ENCODE results near the gene PEX6. TPM values are rescaled to one million over a fixed set of nuclear protein-coding genes. Genes with fewer than 3 reads are reported as not detected.

Gene PEX6, protein sequence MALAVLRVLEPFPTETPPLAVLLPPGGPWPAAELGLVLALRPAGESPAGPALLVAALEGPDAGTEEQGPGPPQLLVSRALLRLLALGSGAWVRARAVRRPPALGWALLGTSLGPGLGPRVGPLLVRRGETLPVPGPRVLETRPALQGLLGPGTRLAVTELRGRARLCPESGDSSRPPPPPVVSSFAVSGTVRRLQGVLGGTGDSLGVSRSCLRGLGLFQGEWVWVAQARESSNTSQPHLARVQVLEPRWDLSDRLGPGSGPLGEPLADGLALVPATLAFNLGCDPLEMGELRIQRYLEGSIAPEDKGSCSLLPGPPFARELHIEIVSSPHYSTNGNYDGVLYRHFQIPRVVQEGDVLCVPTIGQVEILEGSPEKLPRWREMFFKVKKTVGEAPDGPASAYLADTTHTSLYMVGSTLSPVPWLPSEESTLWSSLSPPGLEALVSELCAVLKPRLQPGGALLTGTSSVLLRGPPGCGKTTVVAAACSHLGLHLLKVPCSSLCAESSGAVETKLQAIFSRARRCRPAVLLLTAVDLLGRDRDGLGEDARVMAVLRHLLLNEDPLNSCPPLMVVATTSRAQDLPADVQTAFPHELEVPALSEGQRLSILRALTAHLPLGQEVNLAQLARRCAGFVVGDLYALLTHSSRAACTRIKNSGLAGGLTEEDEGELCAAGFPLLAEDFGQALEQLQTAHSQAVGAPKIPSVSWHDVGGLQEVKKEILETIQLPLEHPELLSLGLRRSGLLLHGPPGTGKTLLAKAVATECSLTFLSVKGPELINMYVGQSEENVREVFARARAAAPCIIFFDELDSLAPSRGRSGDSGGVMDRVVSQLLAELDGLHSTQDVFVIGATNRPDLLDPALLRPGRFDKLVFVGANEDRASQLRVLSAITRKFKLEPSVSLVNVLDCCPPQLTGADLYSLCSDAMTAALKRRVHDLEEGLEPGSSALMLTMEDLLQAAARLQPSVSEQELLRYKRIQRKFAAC
- total RNA-seq (10 to 100 TPM; 11.7 to 16.1 TPM), polyA plus RNA-seq (10 to 100 TPM; 13.8 to 22.0 TPM)
- long read RNA-seq, donor 1, partial matches to known transcripts: 11 of 15 reads
- long read RNA-seq, donor 1, other reads (novel, unspliced or antisense): 4 of 15 reads
- long read RNA-seq, donor 2, transcript PEX6-202 (17 exons, 3,478 nt): major isoform, 8 of 19 reads
- long read RNA-seq, donor 2, partial matches to known transcripts: 3 of 19 reads
- long read RNA-seq, donor 2, other reads (novel, unspliced or antisense): 8 of 19 reads

DNA sequence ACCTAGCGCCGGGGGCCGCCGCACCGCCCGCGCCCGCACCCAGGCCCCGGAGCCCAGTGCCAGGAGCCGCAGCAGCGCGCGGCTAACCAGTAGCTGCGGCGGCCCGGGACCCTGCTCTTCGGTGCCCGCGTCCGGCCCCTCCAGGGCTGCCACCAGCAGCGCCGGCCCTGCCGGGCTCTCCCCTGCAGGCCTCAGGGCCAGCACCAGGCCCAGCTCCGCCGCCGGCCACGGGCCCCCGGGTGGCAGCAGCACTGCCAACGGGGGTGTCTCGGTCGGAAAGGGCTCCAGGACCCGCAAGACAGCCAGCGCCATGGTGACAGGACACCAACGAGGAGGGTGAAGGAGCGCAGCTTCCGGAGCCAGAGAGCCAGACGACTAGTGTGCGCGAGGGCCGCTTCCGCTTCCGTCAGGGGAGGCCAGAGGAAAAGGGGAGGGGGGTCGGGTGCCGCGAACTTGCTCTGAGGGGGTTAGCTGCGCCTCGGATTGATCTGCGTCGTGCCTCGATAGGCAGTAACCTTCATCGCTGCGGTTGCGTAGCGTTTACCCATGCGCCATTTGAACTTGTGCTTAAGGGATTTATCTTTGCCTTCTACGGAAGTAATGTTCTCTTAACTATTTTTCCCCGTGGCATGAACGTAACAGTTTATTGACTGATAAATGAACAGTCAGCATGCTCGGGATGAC is at the start of gene PEX6:
Gene PEX6, minus strand, starts transcription at position 343 of the 684 bp plus-strand sequence. Its CDS starts 31 bp downstream, at position 312.
- H3K4me3 ChIP-seq (ENCODE audit: low read length in 2 of 2): peak within 1 kb of the TSS; percentile 66 to 80
- intact Hi-C loops (cut with DNase I): loop anchor here in 1 of 2 donors (5.0 kb wide), 2 partner anchors 33 to 47 kb away; partner anchors contain the start of genes KLHDC3 and MEA1
- H3K9me3 ChIP-seq (ENCODE audit: control insufficient read depth, low read length): no peaks in the 10 kb centered on the region
- no peaks in the 10 kb centered on the region for H3K4me1 ChIP-seq (ENCODE audit: control insufficient read depth in 1 of 2, insufficient read depth in 2 of 2, low read length in 2 of 2)
- H3K27me3 ChIP-seq (ENCODE audit: control insufficient read depth in 1 of 2, insufficient read depth in 2 of 2, low read length in 1 of 2): no peaks in the 10 kb centered on the region
- 0 to 1% methylated on average over 45 to 59 of the region's 59 CpGs for WGBS, 2 donors
- H3K36me3 ChIP-seq (ENCODE audit: control insufficient read depth in 1 of 2, insufficient read depth in 2 of 2, low read length in 1 of 2): no peaks in the 10 kb centered on the region
- ATAC-seq (ENCODE audit: low FRiP score): peak; percentile 94
- DNase-seq: peak; percentile 95 to 97
- H3K27ac ChIP-seq (ENCODE audit: low read depth in 1 of 2, low read length in 2 of 2): peak within 1 kb of the TSS; percentile 72 to 83

DNA sequence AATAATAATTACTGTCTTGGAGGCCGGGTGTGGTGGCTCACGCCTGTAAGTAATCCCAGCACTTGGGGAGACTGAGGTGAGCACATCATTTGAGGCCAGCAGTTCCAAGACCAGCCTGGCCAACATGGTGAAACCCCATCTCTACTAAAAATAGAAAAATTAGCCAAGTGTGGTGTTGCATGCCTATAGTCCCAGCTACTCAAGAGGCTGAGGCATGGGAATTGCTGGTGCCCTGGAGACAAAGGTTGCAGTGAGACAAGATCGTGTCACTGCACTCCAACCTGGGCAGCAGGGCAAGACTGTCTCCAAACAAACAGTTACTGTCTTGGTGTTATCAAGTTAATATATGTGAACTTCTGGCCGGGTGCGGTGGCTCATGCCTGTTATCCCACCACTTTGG is 47.4 kb upstream of the PEX6 start:
- intact Hi-C loops (cut with DNase I): no loop called here
- Histone ChIP-seq H3K27ac (ENCODE audit: low read depth in 1 of 2, low read length in 2 of 2) (no peak overlapping the region), H3K9me3 (ENCODE audit: control insufficient read depth, low read length) (no peaks in the 10 kb centered on the region), H3K27me3 (ENCODE audit: control insufficient read depth in 1 of 2, insufficient read depth in 2 of 2, low read length in 1 of 2) (no peaks in the 10 kb centered on the region), H3K36me3 (ENCODE audit: control insufficient read depth in 1 of 2, insufficient read depth in 2 of 2, low read length in 1 of 2) (peaks cover 11 to 13% of the 10 kb centered on the region in 2 donors), H3K4me1 (ENCODE audit: control insufficient read depth in 1 of 2, insufficient read depth in 2 of 2, low read length in 2 of 2) (no peaks in the 10 kb centered on the region), H3K4me3 (ENCODE audit: low read length in 2 of 2) (no peak overlapping the region)
- 92% methylated on average over 5 of the region's 5 CpGs for WGBS, 2 donors
- no peak for DNase-seq
- no peak for ATAC-seq (ENCODE audit: low FRiP score)

DNA sequence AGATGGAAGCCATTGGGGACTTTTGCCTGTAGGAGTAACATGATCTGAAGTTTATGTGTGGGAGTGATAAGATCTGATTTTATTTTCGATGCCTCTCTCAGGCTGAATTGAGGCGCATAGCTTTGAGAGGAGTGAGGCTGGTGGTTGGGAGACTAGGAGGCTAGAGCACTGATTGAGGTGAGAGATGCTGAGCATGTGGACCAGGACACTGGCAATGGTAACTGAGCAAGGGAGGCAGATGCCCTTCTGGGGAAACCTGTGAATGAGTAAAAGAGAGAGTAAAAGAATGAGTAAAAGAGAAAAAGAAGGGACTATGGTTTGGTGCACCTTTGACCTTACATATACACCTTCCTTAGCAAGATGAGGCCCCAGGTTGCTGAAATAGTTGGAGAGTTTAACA is 45.5 kb upstream of the PEX6 start:
- ATAC-seq (ENCODE audit: low FRiP score) (no peak), DNase-seq (no peak)
- 90 to 93% methylated on average over 2 of the region's 2 CpGs for WGBS, 2 donors
- intact Hi-C loops (cut with DNase I): no loop called here
- Histone ChIP-seq H3K4me3 (ENCODE audit: low read length in 2 of 2) (no peak overlapping the region), H3K4me1 (ENCODE audit: control insufficient read depth in 1 of 2, insufficient read depth in 2 of 2, low read length in 2 of 2) (no peaks in the 10 kb centered on the region), H3K27ac (ENCODE audit: low read depth in 1 of 2, low read length in 2 of 2) (no peak overlapping the region), H3K36me3 (ENCODE audit: control insufficient read depth in 1 of 2, insufficient read depth in 2 of 2, low read length in 1 of 2) (peaks cover 9 to 10% of the 10 kb centered on the region in 2 donors), H3K9me3 (ENCODE audit: control insufficient read depth, low read length) (no peaks in the 10 kb centered on the region), H3K27me3 (ENCODE audit: control insufficient read depth in 1 of 2, insufficient read depth in 2 of 2, low read length in 1 of 2) (no peaks in the 10 kb centered on the region)

DNA sequence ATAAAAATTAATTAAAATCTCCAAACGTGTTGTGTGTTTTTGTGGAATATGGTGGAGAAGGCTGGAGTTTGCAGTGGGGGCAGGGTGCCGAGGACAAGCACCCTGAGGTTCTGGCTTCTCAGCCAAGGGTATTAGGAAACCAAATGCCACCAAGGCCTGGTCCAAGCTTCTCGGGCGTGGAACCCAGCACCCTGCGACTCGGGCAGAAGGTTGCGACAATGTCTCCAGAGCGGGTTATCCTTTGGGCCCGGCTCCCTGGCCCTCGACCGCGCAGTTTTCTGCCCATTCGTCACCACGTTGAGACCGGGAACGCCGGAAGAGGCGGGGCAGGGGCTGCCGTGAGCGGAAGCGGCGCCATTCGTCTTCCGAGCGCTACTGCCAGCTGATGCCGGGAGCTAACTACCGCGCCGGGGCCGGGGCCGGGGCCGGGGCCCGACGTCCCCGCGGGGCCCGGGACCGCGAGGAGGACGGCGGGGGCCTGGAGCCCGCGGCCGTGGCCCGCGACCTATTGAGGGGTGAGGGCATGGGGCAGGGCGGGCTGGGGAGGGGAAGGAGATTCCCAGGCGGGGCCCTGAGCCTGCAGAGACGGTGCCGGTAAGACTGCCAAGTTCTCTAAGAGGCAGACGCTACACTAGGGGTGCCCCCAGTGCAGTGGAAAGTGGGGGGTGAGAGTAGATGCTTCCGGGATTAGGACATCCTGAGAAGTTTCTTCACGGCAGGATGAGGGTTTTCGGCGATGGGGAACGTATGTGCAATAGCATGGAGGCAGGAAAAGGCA is 42.5 kb upstream of the PEX6 start, which contains the start of gene RRP36:
Gene RRP36, plus strand, starts transcription at position 354 of the 778 bp plus-strand sequence. Its CDS starts 32 bp downstream, at position 386.
- Histone ChIP-seq H3K9me3 (ENCODE audit: control insufficient read depth, low read length) (no peaks in the 10 kb centered on the region), H3K27ac (ENCODE audit: low read depth in 1 of 2, low read length in 2 of 2) (peak within 1 kb of the TSS; percentile 70 to 78), H3K4me3 (ENCODE audit: low read length in 2 of 2) (peak within 1 kb of the TSS; percentile 71 to 91), H3K27me3 (ENCODE audit: control insufficient read depth in 1 of 2, insufficient read depth in 2 of 2, low read length in 1 of 2) (no peaks in the 10 kb centered on the region), H3K4me1 (ENCODE audit: control insufficient read depth in 1 of 2, insufficient read depth in 2 of 2, low read length in 2 of 2) (no peaks in the 10 kb centered on the region), H3K36me3 (ENCODE audit: control insufficient read depth in 1 of 2, insufficient read depth in 2 of 2, low read length in 1 of 2) (no peaks in the 10 kb centered on the region)
- peak; percentile 91 for ATAC-seq (ENCODE audit: low FRiP score)
- WGBS, 2 donors: 1% methylated on average over 56 of the region's 56 CpGs
- peak; percentile 88 to 96 for DNase-seq
- intact Hi-C loops (cut with DNase I): no loop called here

DNA sequence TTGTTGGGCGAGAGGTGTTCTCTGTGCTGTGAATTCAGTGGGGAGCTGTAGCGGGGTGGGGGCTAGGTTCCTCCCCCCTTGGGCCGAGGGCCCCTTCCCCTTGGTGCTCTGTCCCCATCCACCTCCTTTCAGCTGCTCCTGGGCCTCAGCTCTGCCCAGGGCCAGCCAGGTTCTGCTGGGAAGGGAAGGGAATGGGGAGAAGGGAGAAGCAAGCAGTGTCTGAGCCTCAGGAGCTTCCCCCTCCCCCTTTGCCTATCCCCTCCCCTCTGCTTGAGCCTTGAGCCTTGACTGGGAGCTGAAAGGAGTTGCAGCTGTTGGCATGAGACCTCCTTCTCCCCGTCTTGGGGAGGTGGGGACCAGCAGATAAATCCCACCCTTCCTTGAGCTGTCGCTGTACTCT is 41.9 kb upstream of the PEX6 start:
- no peak for DNase-seq
- Histone ChIP-seq H3K36me3 (ENCODE audit: control insufficient read depth in 1 of 2, insufficient read depth in 2 of 2, low read length in 1 of 2) (no peaks in the 10 kb centered on the region), H3K4me1 (ENCODE audit: control insufficient read depth in 1 of 2, insufficient read depth in 2 of 2, low read length in 2 of 2) (no peaks in the 10 kb centered on the region), H3K4me3 (ENCODE audit: low read length in 2 of 2) (no peak overlapping the region), H3K9me3 (ENCODE audit: control insufficient read depth, low read length) (no peaks in the 10 kb centered on the region), H3K27ac (ENCODE audit: low read depth in 1 of 2, low read length in 2 of 2) (peak overlapping the region in 1 of 2 donors; percentile 66), H3K27me3 (ENCODE audit: control insufficient read depth in 1 of 2, insufficient read depth in 2 of 2, low read length in 1 of 2) (no peaks in the 10 kb centered on the region)
- 40 to 50% methylated on average over 5 of the region's 5 CpGs for WGBS, 2 donors
- ATAC-seq (ENCODE audit: low FRiP score): peak; percentile 4
- intact Hi-C loops (cut with DNase I): no loop called here

DNA sequence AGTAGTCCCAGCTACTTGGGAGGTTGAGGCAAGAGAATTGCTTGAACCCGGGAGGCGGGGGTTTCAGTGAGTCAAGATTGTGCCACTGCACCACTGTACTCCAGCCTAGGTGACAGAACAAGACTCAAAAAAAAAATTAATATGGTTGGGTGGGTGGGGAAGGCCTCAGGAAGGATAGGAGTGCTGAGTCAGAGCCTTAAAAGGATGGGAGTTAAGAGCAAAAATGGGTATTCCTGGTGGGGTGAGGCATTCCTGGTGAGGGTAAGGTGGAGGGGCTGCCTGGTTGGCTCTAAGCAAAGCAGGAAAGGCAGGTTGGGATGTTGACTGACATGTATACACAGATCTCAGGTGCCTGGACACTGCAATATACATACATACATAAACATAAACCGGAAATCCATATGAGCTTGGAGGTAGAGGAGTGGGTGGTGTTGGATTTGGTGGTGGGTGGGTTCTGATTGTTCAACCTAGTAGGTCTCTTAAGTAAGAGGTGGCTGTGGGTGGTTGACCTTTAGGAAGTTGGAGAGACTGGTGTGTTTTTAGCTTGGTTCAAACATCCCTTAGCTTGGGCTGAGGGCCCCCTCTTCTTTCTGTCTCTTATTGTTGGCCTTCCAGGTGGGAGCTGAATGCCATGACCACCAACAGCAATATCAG is 41.2 kb upstream of the PEX6 start:
- DNase-seq (no peak), ATAC-seq (ENCODE audit: low FRiP score) (no peak)
- peak overlapping the region in 1 of 2 donors; percentile 66 for H3K27ac ChIP-seq (ENCODE audit: low read depth in 1 of 2, low read length in 2 of 2)
- no peaks in the 10 kb centered on the region for H3K27me3 ChIP-seq (ENCODE audit: control insufficient read depth in 1 of 2, insufficient read depth in 2 of 2, low read length in 1 of 2)
- intact Hi-C loops (cut with DNase I): no loop called here
- no peaks in the 10 kb centered on the region for H3K36me3 ChIP-seq (ENCODE audit: control insufficient read depth in 1 of 2, insufficient read depth in 2 of 2, low read length in 1 of 2)
- no peaks in the 10 kb centered on the region for H3K4me1 ChIP-seq (ENCODE audit: control insufficient read depth in 1 of 2, insufficient read depth in 2 of 2, low read length in 2 of 2)
- H3K4me3 ChIP-seq (ENCODE audit: low read length in 2 of 2): no peak overlapping the region
- H3K9me3 ChIP-seq (ENCODE audit: control insufficient read depth, low read length): no peaks in the 10 kb centered on the region
- 91 to 94% methylated on average over 3 of the region's 3 CpGs for WGBS, 2 donors

DNA sequence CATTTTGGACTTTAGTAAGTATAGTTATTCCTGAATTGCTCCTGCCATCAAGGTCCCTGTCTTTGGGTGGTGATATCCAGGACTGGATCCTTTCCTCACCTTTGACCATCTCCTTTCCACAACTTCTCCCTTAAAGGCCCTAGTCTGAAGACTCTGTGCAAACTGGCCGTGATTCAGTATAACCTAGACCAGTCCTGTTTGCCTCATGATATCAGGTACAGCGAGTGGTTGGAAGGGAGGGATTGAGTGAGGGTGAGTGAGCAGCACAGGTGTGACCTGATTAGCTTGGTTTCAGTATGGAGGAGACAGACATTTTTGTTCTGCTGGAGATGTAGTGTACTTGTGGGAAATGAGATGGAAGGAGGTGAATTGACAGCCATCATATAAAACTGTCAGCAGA is 40.2 kb upstream of the PEX6 start:
- ATAC-seq (ENCODE audit: low FRiP score) (no peak), DNase-seq (no peak)
- no peaks in the 10 kb centered on the region for H3K27me3 ChIP-seq (ENCODE audit: control insufficient read depth in 1 of 2, insufficient read depth in 2 of 2, low read length in 1 of 2)
- 83 to 89% methylated on average over 2 of the region's 2 CpGs for WGBS, 2 donors
- no peak overlapping the region for H3K4me3 ChIP-seq (ENCODE audit: low read length in 2 of 2)
- no peaks in the 10 kb centered on the region for H3K9me3 ChIP-seq (ENCODE audit: control insufficient read depth, low read length)
- intact Hi-C loops (cut with DNase I): no loop called here
- no peaks in the 10 kb centered on the region for H3K36me3 ChIP-seq (ENCODE audit: control insufficient read depth in 1 of 2, insufficient read depth in 2 of 2, low read length in 1 of 2)
- H3K4me1 ChIP-seq (ENCODE audit: control insufficient read depth in 1 of 2, insufficient read depth in 2 of 2, low read length in 2 of 2): no peaks in the 10 kb centered on the region
- no peak overlapping the region for H3K27ac ChIP-seq (ENCODE audit: low read depth in 1 of 2, low read length in 2 of 2)

All from aorta (tissue), 5 donors.